Measurements from ENCODE around the gene CABLES1. TPM values are rescaled to one million over a fixed set of nuclear protein-coding genes. Genes with fewer than 3 reads are reported as not detected.

Gene CABLES1
- total and polyA plus RNA-seq, 2 of the 8 experiments (the other 6 are each of a cell fraction or from before 2014, with no cell fraction given) = 9.2 to 26.4 TPM

- TF ChIP-seq CTCF (IDR thresholded peaks at IDR 0.05; ENCODE audit: control extremely low read depth in 1 of 3, insufficient read depth in 1 of 3, low read depth in 1 of 3, low read length in 3 of 3) = no peak
Measured at GRCh38 chr18:23170137-23170536, 34.9 kb downstream of the CABLES1 start (continued).
